H9 (cell line): ENCODE measurements around the gene CSF1R. TPM values are rescaled to one million over a fixed set of nuclear protein-coding genes. Genes with fewer than 3 reads are reported as not detected.

Experiments
- DNase-seq: peaks from one replicate; pipeline ENCODE4 v3.0.0-alpha.2; 2017
- H2AFZ ChIP-seq: one replicate; pipeline ENCODE4 v1.6.1; 2013; ENCODE audit warnings: mild to moderate bottlenecking, low read length, control low read depth, moderate library complexity
- H2AK5ac ChIP-seq: 2 replicates; pipeline ENCODE4 v1.6.1; 2013; ENCODE audit warnings: low read length, control low read depth, mixed read lengths; ENCODE audit not compliant: insufficient read length
- H2BK120ac ChIP-seq: one replicate; pipeline ENCODE4 v1.6.1; 2013; ENCODE audit warnings: low read depth, mild to moderate bottlenecking, low read length, control low read depth, inconsistent platforms; ENCODE audit not compliant: poor library complexity, severe bottlenecking
- H2BK12ac ChIP-seq: 2 replicates; pipeline ENCODE4 v1.6.1; 2013; ENCODE audit warnings: low read length, control low read depth, mixed read lengths, low read depth; ENCODE audit not compliant: insufficient read length
- H2BK15ac ChIP-seq: 2 replicates; pipeline ENCODE4 v1.6.1; 2013; ENCODE audit warnings: low read depth, low read length, control low read depth
- H2BK20ac ChIP-seq: one replicate; pipeline ENCODE4 v1.6.1; 2013; ENCODE audit warnings: low read depth, mild to moderate bottlenecking, low read length, control low read depth, inconsistent platforms; ENCODE audit not compliant: poor library complexity, severe bottlenecking
- H2BK5ac ChIP-seq: 2 replicates; pipeline ENCODE4 v1.6.1; 2013; ENCODE audit warnings: low read length, control low read depth, mixed read lengths; ENCODE audit not compliant: insufficient read length
- H3K14ac ChIP-seq: 2 replicates; pipeline ENCODE4 v1.6.1; 2013; ENCODE audit warnings: low read length, control low read depth; ENCODE audit not compliant: insufficient read depth
- H3K18ac ChIP-seq: 2 replicates; pipeline ENCODE4 v1.6.1; 2013; ENCODE audit warnings: low read depth, mild to moderate bottlenecking, mixed read lengths, low read length, control low read depth; ENCODE audit not compliant: insufficient read length
- H3K23ac ChIP-seq: 2 replicates; pipeline ENCODE4 v1.6.1; 2013; ENCODE audit warnings: low read length, control low read depth, mixed read lengths, low read depth; ENCODE audit not compliant: insufficient read length
- H3K23me2 ChIP-seq: 2 replicates; pipeline ENCODE4 v1.6.1; 2013; ENCODE audit warnings: low read depth, mild to moderate bottlenecking, mixed read lengths, low read length, control low read depth; ENCODE audit not compliant: insufficient read length, poor library complexity, severe bottlenecking
- H3K27ac ChIP-seq: 2 replicates; pipeline ENCODE4 v1.5.1; 2013; ENCODE audit warnings: low read length, control low read depth, mixed read lengths, low read depth; ENCODE audit not compliant: insufficient read length
- H3K27me3 ChIP-seq: 2 replicates; pipeline ENCODE4 v1.6.1; 2013; ENCODE audit warnings: low read length, control low read depth, inconsistent platforms; ENCODE audit not compliant: insufficient read depth
- H3K4ac ChIP-seq: 2 replicates; pipeline ENCODE4 v1.6.1; 2013; ENCODE audit warnings: low read depth, mild to moderate bottlenecking, control low read depth, inconsistent platforms, low read length, moderate library complexity
- H3K4me1 ChIP-seq: 2 replicates; pipeline ENCODE4 v1.6.1; 2013; ENCODE audit warnings: low read length, control low read depth, inconsistent platforms; ENCODE audit not compliant: insufficient read depth
- H3K4me2 ChIP-seq: 2 replicates; pipeline ENCODE4 v1.6.1; 2013; ENCODE audit warnings: low read length, control low read depth, mixed read lengths; ENCODE audit not compliant: insufficient read length, insufficient read depth
- H3K56ac ChIP-seq: 2 replicates; pipeline ENCODE4 v1.6.1; 2013; ENCODE audit warnings: low read depth, mild to moderate bottlenecking, mixed read lengths, low read length, control low read depth; ENCODE audit not compliant: insufficient read length
- H3K79me1 ChIP-seq: 2 replicates; pipeline ENCODE4 v1.6.1; 2013; ENCODE audit warnings: low read depth, mild to moderate bottlenecking, moderate library complexity, low read length, control low read depth, inconsistent platforms; ENCODE audit not compliant: insufficient read depth, poor library complexity, severe bottlenecking
- H3K79me2 ChIP-seq: 2 replicates; pipeline ENCODE4 v1.6.1; 2013; ENCODE audit warnings: low read length, control low read depth, inconsistent platforms; ENCODE audit not compliant: insufficient read depth
- H3K9ac ChIP-seq: 2 replicates; pipeline ENCODE4 v1.6.1; 2013; ENCODE audit warnings: low read length, control low read depth, mixed read lengths; ENCODE audit not compliant: insufficient read length; ENCODE audit errors: extremely low read depth
- H3K9me3 ChIP-seq: one replicate; pipeline ENCODE4 v1.6.1; 2013; ENCODE audit warnings: low read depth, low read length, inconsistent platforms; ENCODE audit not compliant: control insufficient read depth
- H3T11ph ChIP-seq: one replicate; pipeline ENCODE4 v1.6.1; 2013; ENCODE audit warnings: mild to moderate bottlenecking, low read length, control low read depth, inconsistent platforms
- H4K20me1 ChIP-seq: one replicate; pipeline ENCODE4 v1.6.1; 2013; ENCODE audit not compliant: control insufficient read depth, insufficient read length, insufficient read depth
- H4K5ac ChIP-seq: 2 replicates; pipeline ENCODE4 v1.6.1; 2013; ENCODE audit warnings: low read depth, mild to moderate bottlenecking, mixed read lengths, low read length, control low read depth; ENCODE audit not compliant: insufficient read length
- H4K8ac ChIP-seq: replicated peaks from 2 replicates; pipeline ENCODE4 v1.6.1; 2013; ENCODE audit warnings: low read length, control low read depth, mixed read lengths, low read depth; ENCODE audit not compliant: insufficient read length
- H4K91ac ChIP-seq: 2 replicates; pipeline ENCODE4 v1.6.1; 2013; ENCODE audit warnings: low read depth, mild to moderate bottlenecking, moderate library complexity, mixed read lengths, low read length, control low read depth; ENCODE audit not compliant: insufficient read length
- H3K27ac Mint-ChIP-seq, 3 experiments: 2 replicates in 2 of 3; 3 replicates in 1 of 3; pipeline ENCODE4 v1.8.0; 2020 to 2021; ENCODE audit warnings: mixed read lengths in 3 of 3, mild to moderate bottlenecking in 1 of 3, moderate library complexity in 1 of 3
- H3K27me3 Mint-ChIP-seq: 2 replicates; pipeline ENCODE4 v1.8.0; 2021; ENCODE audit warnings: low read depth, mild to moderate bottlenecking, moderate library complexity, mixed read lengths
- H3K36me3 Mint-ChIP-seq, 3 experiments: 2 replicates in 2 of 3; 3 replicates in 1 of 3; pipeline ENCODE4 v1.8.0; 2020 to 2021; ENCODE audit warnings: low read depth in 3 of 3, mixed read lengths in 3 of 3; ENCODE audit not compliant: insufficient read depth in 1 of 3
- H3K4me1 Mint-ChIP-seq, 2 experiments: 2 replicates each; pipeline ENCODE4 v1.8.0; 2020; ENCODE audit warnings: mixed read lengths in 2 of 2
- H3K4me3 Mint-ChIP-seq, 2 experiments: 2 replicates in 1 of 2; 3 replicates in 1 of 2; pipeline ENCODE4 v1.8.0; 2020 to 2021; ENCODE audit warnings: mild to moderate bottlenecking in 2 of 2, mixed read lengths in 2 of 2, moderate library complexity in 1 of 2
- H3K9me3 Mint-ChIP-seq, 2 experiments: 2 replicates in 1 of 2; 3 replicates in 1 of 2; pipeline ENCODE4 v1.8.0; 2020; ENCODE audit warnings: mild to moderate bottlenecking in 2 of 2, mixed read lengths in 2 of 2, moderate library complexity in 1 of 2
- WGBS: extraction: QIAGEN DNeasy Blood & Tissue Kit; methylation state at CpG from one replicate; pipeline ENCODE4 v1.1.7; 2013; ENCODE audit warnings: missing lambda C conversion rate, low lambda C conversion rate, mixed read lengths; ENCODE audit not compliant: insufficient read length; ENCODE audit errors: extremely low coverage; 5-methylcytosine and 5-hydroxymethylcytosine counted together
- total RNA-seq: library from RNA; stranded (reverse); gene quantifications from 2 replicates; pipeline ENCODE4 v1.2.1, GENCODE V29; 2021
- TF ChIP-seq, protein P1 (sequence below): fragments of 200-600 bp; sonication (generic); conservative IDR thresholded peaks from 3 replicates; pipeline ENCODE4 v1.8.0; 2021; ENCODE audit warnings: antibody characterized with exemption, mild to moderate bottlenecking

CSF1R gene
- total RNA-seq, 1 experiment from 2014 or later, result 0.13 TPM

DNA sequence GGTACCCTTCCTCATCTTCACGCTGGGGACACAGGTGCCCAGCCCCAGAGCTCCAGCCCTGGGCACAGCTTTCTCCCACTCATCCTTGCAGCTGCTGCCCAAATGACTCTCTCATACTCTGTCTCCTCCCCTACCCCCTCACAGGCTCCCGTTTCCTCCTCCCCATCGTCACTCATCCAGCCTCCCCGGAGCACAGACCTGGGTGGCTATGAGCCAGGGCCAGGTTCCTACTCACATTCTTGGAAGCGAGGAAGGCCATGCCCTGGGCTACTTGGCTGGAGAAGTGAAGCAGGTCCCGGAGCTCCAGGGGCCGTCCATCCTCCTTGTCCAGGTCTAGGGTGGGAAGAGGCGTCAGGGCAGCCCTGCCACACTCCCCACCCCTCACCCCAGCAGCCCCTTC is 29.3 kb downstream of the CSF1R start:
- no peak overlapping the region for H2BK15ac ChIP-seq
- Mint-ChIP-seq H3K27ac (no peak overlapping the region), H3K27me3 (peaks cover 28% of the 10 kb centered on the region), H3K4me3 (no peak overlapping the region; a peak in 1 of 5 replicates), H3K36me3 (peaks cover 4 to 29% (median 26%) of the 10 kb centered on the region in 3 experiments; a peak in 6 of 7 replicates), H3K4me1 (peaks cover 21 to 26% of the 10 kb centered on the region in 2 experiments), H3K9me3 (no peaks in the 10 kb centered on the region)
- H4K5ac ChIP-seq, result no peak overlapping the region
- no peak overlapping the region for H4K8ac ChIP-seq
- peaks cover 4% of the 10 kb centered on the region; the same call in 1 of the 2 replicates for H3K4me1 ChIP-seq
- H3K4me2 ChIP-seq, result no peak overlapping the region
- H2BK120ac ChIP-seq, result no peak overlapping the region
- no peaks in the 10 kb centered on the region for H3K27me3 ChIP-seq
- H2AK5ac ChIP-seq, result no peak overlapping the region
- no peaks in the 10 kb centered on the region for H3K23me2 ChIP-seq
- H4K20me1 ChIP-seq, result no peaks in the 10 kb centered on the region
- H3K23ac ChIP-seq, result no peak overlapping the region
- H3K4ac ChIP-seq, result no peak overlapping the region
- H2BK12ac ChIP-seq, result no peak overlapping the region
- TF ChIP-seq, protein P1, sequence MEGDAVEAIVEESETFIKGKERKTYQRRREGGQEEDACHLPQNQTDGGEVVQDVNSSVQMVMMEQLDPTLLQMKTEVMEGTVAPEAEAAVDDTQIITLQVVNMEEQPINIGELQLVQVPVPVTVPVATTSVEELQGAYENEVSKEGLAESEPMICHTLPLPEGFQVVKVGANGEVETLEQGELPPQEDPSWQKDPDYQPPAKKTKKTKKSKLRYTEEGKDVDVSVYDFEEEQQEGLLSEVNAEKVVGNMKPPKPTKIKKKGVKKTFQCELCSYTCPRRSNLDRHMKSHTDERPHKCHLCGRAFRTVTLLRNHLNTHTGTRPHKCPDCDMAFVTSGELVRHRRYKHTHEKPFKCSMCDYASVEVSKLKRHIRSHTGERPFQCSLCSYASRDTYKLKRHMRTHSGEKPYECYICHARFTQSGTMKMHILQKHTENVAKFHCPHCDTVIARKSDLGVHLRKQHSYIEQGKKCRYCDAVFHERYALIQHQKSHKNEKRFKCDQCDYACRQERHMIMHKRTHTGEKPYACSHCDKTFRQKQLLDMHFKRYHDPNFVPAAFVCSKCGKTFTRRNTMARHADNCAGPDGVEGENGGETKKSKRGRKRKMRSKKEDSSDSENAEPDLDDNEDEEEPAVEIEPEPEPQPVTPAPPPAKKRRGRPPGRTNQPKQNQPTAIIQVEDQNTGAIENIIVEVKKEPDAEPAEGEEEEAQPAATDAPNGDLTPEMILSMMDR, result no peak
- no peak overlapping the region for H3K18ac ChIP-seq
- H2BK20ac ChIP-seq, result no peak overlapping the region
- no peak overlapping the region for H3K27ac ChIP-seq
- H3K9me3 ChIP-seq, result no peaks in the 10 kb centered on the region
- no peak for DNase-seq
- no peaks in the 10 kb centered on the region for H3K79me1 ChIP-seq
- H3T11ph ChIP-seq, result no peak overlapping the region
- H2BK5ac ChIP-seq, result no peak overlapping the region
- H4K91ac ChIP-seq, result no peak overlapping the region
- no peak overlapping the region for H3K56ac ChIP-seq
- no peak overlapping the region for H2AFZ ChIP-seq
- no peak overlapping the region for H3K14ac ChIP-seq
- H3K79me2 ChIP-seq, result no peaks in the 10 kb centered on the region
- WGBS, result no CpG with 5 or more reads among the region's 8 CpGs
- H3K9ac ChIP-seq, result no peak overlapping the region
